ENCODE measurements around the gene ZBTB16. TPM values are rescaled to one million over a fixed set of nuclear protein-coding genes. Genes with fewer than 3 reads are reported as not detected.

ZBTB16 gene
- total RNA-seq, 5 donors from 2014 or later (not counting 1 experiment from before 2014, with no cell fraction given), result 8.3 to 20.5 (median 12.4) TPM

GRCh38 chr11:114105611-114106010, 46.1 kb downstream of the ZBTB16 start:
- WGBS (ENCODE audit: insufficient coverage), result no CpG with 5 or more reads among the region's 3 CpGs
- Histone ChIP-seq H3K27me3 (replicated peaks in 1 of 2; ENCODE audit: control insufficient read depth in 2 of 2, extremely low read depth in 1 of 2, insufficient read depth in 2 of 2, low read length in 1 of 2) (peaks cover 0 to 10% of the 10 kb centered on the region in 2 experiments), H3K27ac (ENCODE audit: low read length) (no peak overlapping the region), H3K9me3 (no peaks in the 10 kb centered on the region), H3K36me3 (ENCODE audit: control insufficient read depth in 2 of 2, extremely low read depth in 1 of 2, insufficient read depth in 1 of 2, low read length in 1 of 2) (no peaks in the 10 kb centered on the region), H3K4me1 (ENCODE audit: control insufficient read depth in 1 of 2, extremely low read depth in 1 of 2, insufficient read depth in 2 of 2, low read length in 2 of 2) (peaks cover 20 to 29% of the 10 kb centered on the region in 2 experiments), H3K4me3 (ENCODE audit: control insufficient read depth in 1 of 2, extremely low read depth in 1 of 2, low read length in 1 of 2) (no peak overlapping the region)
- DNase-seq, result no peak
- Mint-ChIP-seq H3K4me3 (peak overlapping the region in 1 of 3 donors; percentile 41), H3K36me3 (no peaks in the 10 kb centered on the region), H3K27me3 (peaks cover 5 to 10% of the 10 kb centered on the region in 2 donors), H3K4me1 (peaks cover 50 to 77% (median 59%) of the 10 kb centered on the region in 3 donors), H3K27ac (peak overlapping the region in 1 of 2 donors; percentile 48), H3K9me3 (no peaks in the 10 kb centered on the region)
- ATAC-seq (replicated peaks in 1 of 4), result no peak
- ChIA-PET CTCF (interaction anchor here in 1 of 2 donors (0.6 to 0.7 kb wide), 2 partner anchors 155 to 173 kb away, joined by 3 to 6 read pairs; no protein-coding TSS in a partner anchor), POLR2A (interaction anchor here in 1 of 2 donors (0.7 kb wide), 2 partner anchors 78 to 108 kb away, joined by 4 read pairs; no protein-coding TSS in a partner anchor)

- DNase-seq, result no peak
- Mint-ChIP-seq H3K4me1 (peaks cover 50 to 80% (median 60%) of the 10 kb centered on the region in 3 donors), H3K27me3 (peaks cover 5 to 10% of the 10 kb centered on the region in 2 donors), H3K27ac (peak overlapping the region in 1 of 2 donors; percentile 58), H3K9me3 (no peaks in the 10 kb centered on the region), H3K4me3 (peak overlapping the region in 1 of 3 donors; percentile 41), H3K36me3 (no peaks in the 10 kb centered on the region)
- peaks cover 20 to 29% of the 10 kb centered on the region in 2 experiments for H3K4me1 ChIP-seq (ENCODE audit: control insufficient read depth in 1 of 2, extremely low read depth in 1 of 2, insufficient read depth in 2 of 2, low read length in 2 of 2)
- no peaks in the 10 kb centered on the region for H3K9me3 ChIP-seq
- no peak overlapping the region for H3K27ac ChIP-seq (ENCODE audit: low read length)
- no CpG with 5 or more reads among the region's 8 CpGs for WGBS (ENCODE audit: insufficient coverage)
- ChIA-PET CTCF (interaction anchor here in 1 of 2 donors (0.6 kb wide), 1 partner anchor 173 kb away, joined by 6 read pairs; no protein-coding TSS in a partner anchor), POLR2A (interaction anchor here in 1 of 2 donors (0.6 to 0.7 kb wide), 3 partner anchors 67 to 108 kb away, joined by 4 to 6 read pairs (median 4); no protein-coding TSS in a partner anchor)
- H3K4me3 ChIP-seq (ENCODE audit: control insufficient read depth in 1 of 2, extremely low read depth in 1 of 2, low read length in 1 of 2), result no peak overlapping the region
- ATAC-seq (replicated peaks in 1 of 4), result no peak
- H3K27me3 ChIP-seq (replicated peaks in 1 of 2; ENCODE audit: control insufficient read depth in 2 of 2, extremely low read depth in 1 of 2, insufficient read depth in 2 of 2, low read length in 1 of 2), result peaks cover 0 to 10% of the 10 kb centered on the region in 2 experiments
- H3K36me3 ChIP-seq (ENCODE audit: control insufficient read depth in 2 of 2, extremely low read depth in 1 of 2, insufficient read depth in 1 of 2, low read length in 1 of 2), result no peaks in the 10 kb centered on the region
Observed at GRCh38 chr11:114106047-114106446, 46.5 kb downstream of the ZBTB16 start.

- H3K27ac ChIP-seq (ENCODE audit: low read length), result no peak overlapping the region
- ATAC-seq (replicated peaks in 1 of 4) (no peak), DNase-seq (no peak)
- ChIA-PET POLR2A (no interaction called here), CTCF (interaction anchor here in 1 of 2 donors (0.7 kb wide), 1 partner anchor 159 kb away, joined by 5 read pairs; no protein-coding TSS in a partner anchor)
- peaks cover 56 to 82% (median 63%) of the 10 kb centered on the region in 3 donors for H3K4me1 Mint-ChIP-seq
- no peak overlapping the region for H3K4me3 ChIP-seq (ENCODE audit: control insufficient read depth in 1 of 2, extremely low read depth in 1 of 2, low read length in 1 of 2)
- WGBS (ENCODE audit: insufficient coverage), result 89% methylated on average over 5 of the region's 6 CpGs
- peaks cover 5 to 10% of the 10 kb centered on the region in 2 donors for H3K27me3 Mint-ChIP-seq
- peak overlapping the region in 1 of 2 donors; percentile 12 for H3K27ac Mint-ChIP-seq
- H3K36me3 Mint-ChIP-seq, result no peaks in the 10 kb centered on the region
- H3K4me3 Mint-ChIP-seq, result no peak overlapping the region
- H3K9me3 Mint-ChIP-seq, result no peaks in the 10 kb centered on the region
- H3K36me3 ChIP-seq (ENCODE audit: control insufficient read depth in 2 of 2, extremely low read depth in 1 of 2, insufficient read depth in 1 of 2, low read length in 1 of 2), result no peaks in the 10 kb centered on the region
- H3K4me1 ChIP-seq (ENCODE audit: control insufficient read depth in 1 of 2, extremely low read depth in 1 of 2, insufficient read depth in 2 of 2, low read length in 2 of 2), result peaks cover 20 to 29% of the 10 kb centered on the region in 2 experiments
- no peaks in the 10 kb centered on the region for H3K9me3 ChIP-seq
- peaks cover 0 to 10% of the 10 kb centered on the region in 2 experiments for H3K27me3 ChIP-seq (replicated peaks in 1 of 2; ENCODE audit: control insufficient read depth in 2 of 2, extremely low read depth in 1 of 2, insufficient read depth in 2 of 2, low read length in 1 of 2)
Observed at GRCh38 chr11:114106986-114107385, 47.5 kb downstream of the ZBTB16 start.

GRCh38 chr11:114108501-114109205, 49.1 kb downstream of the ZBTB16 start:
- DNase-seq, result no peak
- no peak for ATAC-seq (replicated peaks in 1 of 4)
- Histone ChIP-seq H3K27me3 (replicated peaks in 1 of 2; ENCODE audit: control insufficient read depth in 2 of 2, extremely low read depth in 1 of 2, insufficient read depth in 2 of 2, low read length in 1 of 2) (peaks cover 0 to 10% of the 10 kb centered on the region in 2 experiments), H3K27ac (ENCODE audit: low read length) (no peak overlapping the region), H3K36me3 (ENCODE audit: control insufficient read depth in 2 of 2, extremely low read depth in 1 of 2, insufficient read depth in 1 of 2, low read length in 1 of 2) (no peaks in the 10 kb centered on the region), H3K4me3 (ENCODE audit: control insufficient read depth in 1 of 2, extremely low read depth in 1 of 2, low read length in 1 of 2) (no peak overlapping the region), H3K4me1 (ENCODE audit: control insufficient read depth in 1 of 2, extremely low read depth in 1 of 2, insufficient read depth in 2 of 2, low read length in 2 of 2) (peaks cover 16 to 21% of the 10 kb centered on the region in 2 experiments), H3K9me3 (no peaks in the 10 kb centered on the region)
- CTCF ChIA-PET, result interaction anchor here in 1 of 2 donors (1.3 kb wide), 1 partner anchor 153 kb away, joined by 4 read pairs; no protein-coding TSS in a partner anchor
- no peak overlapping the region for H3K4me3 Mint-ChIP-seq
- peaks cover 43 to 69% (median 47%) of the 10 kb centered on the region in 3 donors for H3K4me1 Mint-ChIP-seq
- no peaks in the 10 kb centered on the region for H3K36me3 Mint-ChIP-seq
- peaks cover 13 to 18% of the 10 kb centered on the region in 2 donors for H3K27me3 Mint-ChIP-seq
- POLR2A ChIA-PET, result interaction anchor here (0.5 to 0.6 kb wide), 2 partner anchors 75 to 260 kb away, joined by 3 to 6 read pairs; no protein-coding TSS in a partner anchor
- no peak overlapping the region for H3K27ac Mint-ChIP-seq
- H3K9me3 Mint-ChIP-seq, result no peaks in the 10 kb centered on the region
- 85% methylated on average over 10 of the region's 10 CpGs for WGBS (ENCODE audit: insufficient coverage)

- Mint-ChIP-seq H3K4me3 (no peak overlapping the region), H3K4me1 (peaks cover 39 to 61% (median 39%) of the 10 kb centered on the region in 3 donors), H3K27ac (peak overlapping the region in 1 of 2 donors; percentile 1), H3K9me3 (no peaks in the 10 kb centered on the region), H3K27me3 (peaks cover 19 to 20% of the 10 kb centered on the region in 2 donors), H3K36me3 (no peaks in the 10 kb centered on the region)
- ChIA-PET POLR2A (interaction anchor here in 1 of 2 donors (0.6 kb wide), 1 partner anchor 74 kb away, joined by 3 read pairs; no protein-coding TSS in a partner anchor), CTCF (interaction anchor here in 1 of 2 donors (1.3 kb wide), 1 partner anchor 152 kb away, joined by 4 read pairs; no protein-coding TSS in a partner anchor)
- Histone ChIP-seq H3K36me3 (ENCODE audit: control insufficient read depth in 2 of 2, extremely low read depth in 1 of 2, insufficient read depth in 1 of 2, low read length in 1 of 2) (no peaks in the 10 kb centered on the region), H3K9me3 (no peaks in the 10 kb centered on the region), H3K27ac (ENCODE audit: low read length) (no peak overlapping the region), H3K27me3 (replicated peaks in 1 of 2; ENCODE audit: control insufficient read depth in 2 of 2, extremely low read depth in 1 of 2, insufficient read depth in 2 of 2, low read length in 1 of 2) (peaks cover 0 to 10% of the 10 kb centered on the region in 2 experiments), H3K4me1 (ENCODE audit: control insufficient read depth in 1 of 2, extremely low read depth in 1 of 2, insufficient read depth in 2 of 2, low read length in 2 of 2) (peaks cover 8 to 13% of the 10 kb centered on the region in 2 experiments), H3K4me3 (ENCODE audit: control insufficient read depth in 1 of 2, extremely low read depth in 1 of 2, low read length in 1 of 2) (no peak overlapping the region)
- ATAC-seq (replicated peaks in 1 of 4), result peak in 1 of 4 experiments; percentile 23
- no peak for DNase-seq
- 60% methylated on average over 2 of the region's 9 CpGs for WGBS (ENCODE audit: insufficient coverage)
Observed at GRCh38 chr11:114109206-114110090, 49.9 kb downstream of the ZBTB16 start.
